ENCODE data around the gene PLCXD1.
"Not testable (repeated sequence)": the region's sequence is repeated elsewhere in the genome, so short reads cannot be mapped to it uniquely, and the experiment has no call there.

Gene PLCXD1

DNA sequence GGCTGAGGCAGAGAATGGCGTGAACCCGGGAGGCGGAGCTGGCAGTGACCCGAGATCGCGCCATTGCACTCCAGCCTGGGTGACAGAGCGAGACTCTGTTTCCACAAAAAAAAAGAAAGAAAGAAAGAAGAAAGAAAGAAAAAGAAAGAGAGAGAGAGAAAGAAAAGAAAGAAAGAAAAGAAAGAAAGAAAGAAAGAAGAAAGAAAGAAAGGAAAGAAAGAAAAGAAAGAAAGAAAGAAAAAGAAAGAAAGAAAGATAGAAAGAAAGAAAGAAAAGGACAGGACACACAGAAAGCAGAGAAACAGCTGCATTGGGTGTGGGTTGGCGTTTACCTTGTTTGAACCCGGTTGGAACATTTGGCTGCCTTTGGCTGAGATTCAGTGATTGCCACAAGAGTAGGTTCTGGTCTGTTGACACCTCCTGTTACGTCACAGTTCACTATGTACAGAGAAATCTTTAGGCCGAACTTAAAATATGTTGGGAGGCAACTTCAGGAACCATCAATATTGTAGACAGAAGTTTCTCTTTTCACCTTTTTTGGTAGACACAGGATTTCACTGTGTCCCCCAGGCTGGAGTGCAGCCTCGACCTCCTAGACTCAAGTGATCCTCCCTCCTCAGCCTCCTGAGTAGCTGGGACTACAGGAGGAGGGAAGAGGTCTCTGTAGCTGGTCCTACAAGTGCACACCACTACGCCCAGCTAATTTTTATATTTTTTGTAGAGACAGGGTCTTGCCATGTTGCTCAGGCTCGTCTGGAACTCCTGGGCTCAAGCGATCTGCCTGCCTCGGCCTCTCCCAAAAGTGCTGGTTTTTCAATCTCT lies 16.3 kb upstream of the PLCXD1 start:
- Histone ChIP-seq H3K27ac (ENCODE audit: low read depth, low read length, severe bottlenecking) (no peak overlapping the region), H3K36me3 (ENCODE audit: control insufficient read depth, insufficient read depth, low read length) (no peaks in the 10 kb centered on the region), H3K9me3 (ENCODE audit: control insufficient read depth, low read length) (no peaks in the 10 kb centered on the region), H3K4me1 (ENCODE audit: control insufficient read depth, insufficient read depth, low read length, poor library complexity, severe bottlenecking) (peaks cover 18% of the 10 kb centered on the region), H3K4me3 (ENCODE audit: extremely low read depth, insufficient read depth, low read length, poor library complexity, severe bottlenecking) (no peak overlapping the region)
- 89 to 90% methylated on average over 14 of the region's 16 CpGs for WGBS, 2 experiments (ENCODE audit: insufficient coverage in 2 of 2)

DNA sequence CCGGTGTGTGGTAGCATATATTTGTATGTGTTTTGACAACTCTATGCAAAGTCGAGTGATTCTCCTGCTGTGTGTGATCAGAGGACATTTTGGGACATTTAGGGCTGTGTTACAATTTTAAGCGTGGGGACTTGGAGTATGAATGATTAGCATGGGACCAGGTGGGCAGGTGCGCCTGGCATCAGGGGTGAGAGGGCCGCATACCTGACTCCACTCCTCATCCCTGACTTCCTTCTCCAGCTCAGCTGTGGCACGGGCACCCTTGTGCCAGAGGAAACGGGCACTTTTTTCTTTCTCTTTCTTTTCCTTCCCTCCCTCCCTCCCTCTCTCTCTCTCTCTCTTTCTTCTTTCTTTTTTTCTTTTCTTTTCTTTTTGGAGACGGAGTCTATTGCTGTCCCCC lies 15.7 kb upstream of the PLCXD1 start:
- no peak overlapping the region for H3K27ac ChIP-seq (ENCODE audit: low read depth, low read length, severe bottlenecking)
- H3K4me1 ChIP-seq (ENCODE audit: control insufficient read depth, insufficient read depth, low read length, poor library complexity, severe bottlenecking) = peaks cover 18% of the 10 kb centered on the region
- H3K36me3 ChIP-seq (ENCODE audit: control insufficient read depth, insufficient read depth, low read length) = no peaks in the 10 kb centered on the region
- H3K4me3 ChIP-seq (ENCODE audit: extremely low read depth, insufficient read depth, low read length, poor library complexity, severe bottlenecking) = no peak overlapping the region
- H3K9me3 ChIP-seq (ENCODE audit: control insufficient read depth, low read length) = no peaks in the 10 kb centered on the region
- WGBS, 2 experiments (ENCODE audit: insufficient coverage in 2 of 2) = 97 to 100% methylated on average over 4 to 7 of the region's 8 CpGs

DNA sequence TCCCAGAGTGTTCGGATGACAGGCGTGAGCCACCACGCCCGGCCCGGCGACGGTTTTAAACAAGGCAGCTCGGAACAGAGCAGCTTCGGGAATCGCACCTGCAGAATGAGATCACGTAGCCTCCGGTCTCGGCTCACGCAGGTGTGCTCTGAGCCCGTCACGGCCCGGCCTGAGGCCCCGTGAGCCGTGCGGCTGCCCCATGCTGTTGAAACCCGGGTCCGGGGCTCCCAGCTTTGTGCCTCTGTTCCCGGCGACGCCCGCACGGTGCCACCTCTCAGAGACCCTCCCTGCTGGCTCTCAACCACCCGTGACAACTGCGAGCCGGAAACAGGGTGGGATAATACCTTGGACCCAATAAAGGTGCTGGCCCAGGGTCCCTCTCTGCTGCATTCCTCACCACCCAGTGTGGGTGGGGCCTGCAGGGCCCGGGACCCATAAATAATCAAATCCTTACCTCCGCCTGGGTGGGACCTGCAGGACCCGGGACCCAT lies 13.4 kb upstream of the PLCXD1 start:
- Histone ChIP-seq H3K9me3 (ENCODE audit: control insufficient read depth, low read length) (no peaks in the 10 kb centered on the region), H3K4me1 (ENCODE audit: control insufficient read depth, insufficient read depth, low read length, poor library complexity, severe bottlenecking) (no peaks in the 10 kb centered on the region), H3K36me3 (ENCODE audit: control insufficient read depth, insufficient read depth, low read length) (no peaks in the 10 kb centered on the region), H3K27ac (ENCODE audit: low read depth, low read length, severe bottlenecking) (no peak overlapping the region), H3K4me3 (ENCODE audit: extremely low read depth, insufficient read depth, low read length, poor library complexity, severe bottlenecking) (no peak overlapping the region)
- 92 to 93% methylated on average over 26 to 30 of the region's 33 CpGs for WGBS, 2 experiments (ENCODE audit: insufficient coverage in 2 of 2)

DNA sequence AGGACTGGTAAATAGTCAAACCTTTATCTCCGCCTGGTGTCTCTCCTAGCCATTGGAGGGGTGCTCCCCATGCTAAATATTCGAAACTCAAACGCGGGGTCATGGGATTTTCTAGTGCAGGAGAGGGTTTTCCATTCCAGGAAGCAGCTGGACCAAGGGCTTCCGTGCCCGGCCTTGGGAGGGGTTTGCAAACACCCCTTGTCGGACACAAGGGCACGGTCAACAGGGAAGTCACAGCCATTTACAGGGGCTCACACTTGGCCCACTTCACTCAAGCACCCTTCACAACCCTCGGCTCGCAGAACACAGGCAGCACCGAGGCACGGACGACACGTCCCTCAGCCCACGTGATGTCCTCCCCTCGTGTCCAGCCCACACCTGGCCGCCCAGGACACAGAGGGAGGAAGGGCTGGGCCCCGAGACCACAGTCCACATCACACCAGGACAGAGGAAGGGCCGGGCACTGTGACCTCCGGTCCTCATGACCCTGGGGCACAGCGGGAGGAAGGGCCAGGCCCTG lies 10.3 kb upstream of the PLCXD1 start:
- WGBS, 2 experiments (ENCODE audit: insufficient coverage in 2 of 2) = 96 to 97% methylated on average over 17 to 18 of the region's 21 CpGs
- Histone ChIP-seq H3K9me3 (ENCODE audit: control insufficient read depth, low read length) (no peaks in the 10 kb centered on the region), H3K4me1 (ENCODE audit: control insufficient read depth, insufficient read depth, low read length, poor library complexity, severe bottlenecking) (no peaks in the 10 kb centered on the region), H3K27ac (ENCODE audit: low read depth, low read length, severe bottlenecking) (no peak overlapping the region), H3K4me3 (ENCODE audit: extremely low read depth, insufficient read depth, low read length, poor library complexity, severe bottlenecking) (no peak overlapping the region), H3K36me3 (ENCODE audit: control insufficient read depth, insufficient read depth, low read length) (no peaks in the 10 kb centered on the region)

DNA sequence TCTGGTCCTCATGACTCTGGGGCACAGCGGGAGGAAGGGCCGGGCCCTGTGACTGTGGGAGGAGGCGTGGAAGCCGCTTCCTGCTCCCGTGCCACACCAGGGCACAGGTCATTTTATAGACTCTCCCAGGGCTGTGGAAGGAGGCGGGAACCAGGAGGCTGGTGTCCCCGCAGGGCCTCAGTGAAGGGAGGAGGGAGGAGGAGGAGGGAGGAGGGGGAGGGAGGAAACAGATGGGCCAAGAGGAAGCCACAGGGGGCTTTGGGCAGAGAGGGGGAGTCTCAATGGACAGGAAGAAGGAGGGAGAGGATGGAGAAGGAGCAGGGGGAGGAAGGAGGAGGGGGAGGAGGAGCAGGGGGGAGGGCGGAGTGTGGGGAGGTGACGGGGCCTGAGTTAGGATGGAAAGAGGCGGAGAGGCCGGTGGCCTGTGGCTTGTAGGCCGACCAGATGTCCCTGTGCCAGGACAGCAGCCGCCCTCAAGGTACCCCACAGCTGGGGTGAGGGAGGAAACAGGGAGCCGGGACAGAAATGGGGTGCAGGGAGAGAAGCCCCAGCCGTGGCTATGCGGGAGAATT lies 6.2 kb upstream of the PLCXD1 start:
- Histone ChIP-seq H3K4me1 (ENCODE audit: control insufficient read depth, insufficient read depth, low read length, poor library complexity, severe bottlenecking) (no peaks in the 10 kb centered on the region), H3K27ac (ENCODE audit: low read depth, low read length, severe bottlenecking) (no peak overlapping the region), H3K36me3 (ENCODE audit: control insufficient read depth, insufficient read depth, low read length) (no peaks in the 10 kb centered on the region), H3K9me3 (ENCODE audit: control insufficient read depth, low read length) (no peaks in the 10 kb centered on the region), H3K4me3 (ENCODE audit: extremely low read depth, insufficient read depth, low read length, poor library complexity, severe bottlenecking) (peak overlapping the region; percentile 54)
- 62 to 71% methylated on average over 11 to 15 of the region's 16 CpGs for whole genome bisulfite sequencing, 2 experiments (ENCODE audit: insufficient coverage in 2 of 2)

DNA sequence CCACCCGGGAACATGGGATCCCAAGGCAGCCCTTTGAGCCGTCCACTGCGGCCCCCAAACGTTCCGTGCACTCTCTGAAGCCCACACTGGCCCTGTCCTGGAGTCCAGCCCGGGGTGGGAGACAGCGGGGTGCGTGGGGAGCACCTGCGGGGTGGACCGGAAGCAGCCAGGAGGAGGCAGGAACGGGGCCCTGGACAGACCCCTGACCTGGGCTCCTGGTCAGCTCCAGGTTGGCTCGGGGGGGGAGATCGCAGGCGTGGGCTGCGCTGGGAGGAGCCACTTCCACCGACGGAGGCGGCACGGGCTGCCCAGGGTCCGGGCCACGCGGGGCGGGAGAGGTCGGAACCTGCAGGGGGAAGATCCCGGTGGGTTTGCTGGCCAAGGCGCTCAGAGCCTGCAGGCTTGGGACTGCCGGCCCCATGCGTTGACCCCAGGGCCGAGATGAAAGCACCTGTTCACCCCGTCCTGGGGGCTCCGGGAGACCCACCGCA lies 5.7 kb upstream of the PLCXD1 start:
- peak overlapping the region; percentile 54 for H3K4me3 ChIP-seq (ENCODE audit: extremely low read depth, insufficient read depth, low read length, poor library complexity, severe bottlenecking)
- WGBS, 2 experiments (ENCODE audit: insufficient coverage in 2 of 2) = 37 to 39% methylated on average over 31 to 32 of the region's 32 CpGs

DNA sequence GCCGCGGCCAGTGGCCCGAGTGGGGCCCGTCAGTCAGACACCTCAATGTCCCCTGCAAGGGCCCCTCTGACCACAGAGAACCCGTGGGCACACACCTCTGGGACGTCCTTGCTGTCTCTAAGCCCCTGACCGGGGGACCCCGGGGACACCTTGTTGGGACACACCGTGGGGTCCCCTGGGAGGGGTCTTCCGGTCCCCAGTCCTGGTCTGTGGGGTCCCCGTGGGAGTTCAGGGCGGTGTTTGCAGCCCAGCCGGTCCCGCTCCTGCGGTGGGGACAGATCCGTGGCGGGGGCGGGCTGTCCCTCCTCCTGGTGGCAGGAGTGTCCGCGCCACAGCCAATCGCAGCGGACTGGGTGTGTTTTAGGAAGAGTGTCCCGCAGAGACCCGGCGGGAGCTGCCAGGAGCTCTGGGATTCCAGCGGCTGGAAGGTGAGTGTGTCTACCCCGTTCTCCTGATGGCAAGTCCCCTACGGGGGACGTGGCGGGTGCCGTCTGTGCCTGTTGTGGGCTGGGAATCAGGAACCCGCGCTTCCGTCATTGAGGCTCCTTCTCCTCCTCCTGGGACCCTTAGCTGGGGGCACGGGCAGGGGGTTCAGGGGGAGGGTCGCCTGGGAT lies 5.1 kb upstream of the PLCXD1 start:
- no peaks in the 10 kb centered on the region for H3K36me3 ChIP-seq (ENCODE audit: control insufficient read depth, insufficient read depth, low read length)
- peak overlapping the region; percentile 54 for H3K4me3 ChIP-seq (ENCODE audit: extremely low read depth, insufficient read depth, low read length, poor library complexity, severe bottlenecking)
- H3K27ac ChIP-seq (ENCODE audit: low read depth, low read length, severe bottlenecking) = no peak overlapping the region
- 1 to 5% methylated on average over 26 to 30 of the region's 36 CpGs for WGBS, 2 experiments (ENCODE audit: insufficient coverage in 2 of 2)
- no peaks in the 10 kb centered on the region for H3K9me3 ChIP-seq (ENCODE audit: control insufficient read depth, low read length)
- no peaks in the 10 kb centered on the region for H3K4me1 ChIP-seq (ENCODE audit: control insufficient read depth, insufficient read depth, low read length, poor library complexity, severe bottlenecking)

More for the DNA sequence above, 5.7 kb upstream of the PLCXD1 start:
- Histone ChIP-seq H3K4me1 (ENCODE audit: control insufficient read depth, insufficient read depth, low read length, poor library complexity, severe bottlenecking) (no peaks in the 10 kb centered on the region), H3K9me3 (ENCODE audit: control insufficient read depth, low read length) (no peaks in the 10 kb centered on the region), H3K27ac (ENCODE audit: low read depth, low read length, severe bottlenecking) (no peak overlapping the region), H3K36me3 (ENCODE audit: control insufficient read depth, insufficient read depth, low read length) (no peaks in the 10 kb centered on the region)

DNA sequence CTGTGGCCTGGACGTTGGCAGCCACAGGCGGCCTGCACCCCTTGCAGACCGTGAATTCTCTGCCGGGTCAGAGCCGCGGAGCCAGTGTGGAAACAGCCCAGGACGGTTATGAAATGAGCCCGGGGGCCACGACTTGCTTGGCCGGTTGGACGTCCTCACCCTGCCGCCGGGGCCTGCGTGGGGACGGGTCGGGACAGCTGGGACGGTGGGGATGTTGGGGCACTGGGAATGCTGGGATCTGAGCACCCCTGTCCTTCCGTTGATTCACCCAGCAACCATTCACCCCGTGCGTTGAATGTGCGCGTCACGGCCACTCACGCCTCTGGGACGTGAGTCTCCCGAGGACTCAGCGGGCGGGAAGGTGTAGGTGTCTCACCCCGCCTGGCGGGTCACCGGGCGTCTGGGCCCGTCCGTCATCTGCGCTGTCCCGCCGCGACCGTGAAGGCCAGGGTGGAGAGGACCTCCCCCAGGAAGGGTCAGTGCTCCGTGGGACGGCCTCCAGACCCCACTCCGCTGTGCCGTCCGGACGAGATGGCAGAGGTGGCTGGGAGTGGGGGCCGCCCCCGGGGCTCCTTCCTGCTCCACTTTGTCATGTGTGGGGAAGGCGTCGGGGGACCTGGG lies 4.5 kb upstream of the PLCXD1 start:
- Histone ChIP-seq H3K36me3 (ENCODE audit: control insufficient read depth, insufficient read depth, low read length) (no peaks in the 10 kb centered on the region), H3K4me3 (ENCODE audit: extremely low read depth, insufficient read depth, low read length, poor library complexity, severe bottlenecking) (peak overlapping the region; percentile 54), H3K27ac (ENCODE audit: low read depth, low read length, severe bottlenecking) (no peak overlapping the region), H3K9me3 (ENCODE audit: control insufficient read depth, low read length) (no peaks in the 10 kb centered on the region), H3K4me1 (ENCODE audit: control insufficient read depth, insufficient read depth, low read length, poor library complexity, severe bottlenecking) (no peaks in the 10 kb centered on the region)
- WGBS, 2 experiments (ENCODE audit: insufficient coverage in 2 of 2) = 6 to 7% methylated on average over 34 to 48 of the region's 49 CpGs

DNA sequence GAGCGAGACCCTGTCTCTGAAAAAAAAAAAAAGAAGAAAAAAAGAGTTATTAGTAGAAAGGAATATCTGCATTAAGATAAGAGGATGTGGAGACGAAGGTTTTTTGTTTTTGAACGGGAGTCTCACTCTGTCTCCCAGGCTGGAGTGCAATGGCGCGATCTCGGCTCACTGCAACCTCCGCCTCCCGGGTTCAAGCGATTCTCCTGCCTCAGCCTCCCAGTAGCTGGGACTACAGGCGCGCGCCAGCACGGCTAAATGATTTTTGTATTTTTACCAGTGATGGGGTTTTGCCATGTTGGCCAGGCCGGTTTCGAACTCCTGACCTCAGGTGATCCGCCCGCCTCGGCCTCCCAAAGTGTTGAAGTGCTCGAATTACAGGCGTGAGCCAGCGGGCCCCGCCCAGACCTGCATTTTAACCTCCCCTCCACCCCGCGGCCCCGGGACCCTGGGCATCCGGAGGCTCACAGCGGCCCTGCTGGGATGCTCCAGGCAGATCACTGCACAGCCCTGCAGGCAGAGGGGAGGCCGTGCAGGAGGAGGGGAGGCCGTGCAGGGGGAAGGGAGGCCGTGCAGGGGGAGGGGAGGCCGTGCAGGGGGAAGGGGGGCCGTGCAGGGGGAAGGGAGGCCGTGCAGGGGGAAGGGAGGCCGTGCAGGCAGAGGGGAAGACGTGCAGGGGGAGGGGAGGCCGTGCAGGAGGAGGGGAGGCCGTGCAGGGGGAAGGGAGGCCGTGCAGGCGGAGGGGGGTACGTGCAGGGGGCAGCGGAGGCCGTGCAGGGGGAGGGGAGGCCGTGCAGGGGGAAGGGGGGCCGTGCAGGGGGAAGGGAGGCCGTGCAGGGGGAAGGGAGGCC lies 1.2 kb upstream of the PLCXD1 start:
- Histone ChIP-seq H3K36me3 (ENCODE audit: control insufficient read depth, insufficient read depth, low read length) (peaks cover 14% of the 10 kb centered on the region), H3K4me3 (ENCODE audit: extremely low read depth, insufficient read depth, low read length, poor library complexity, severe bottlenecking) (peak overlapping the region; percentile 8), H3K27ac (ENCODE audit: low read depth, low read length, severe bottlenecking) (peak overlapping the region; percentile 16)
- WGBS, 2 experiments (ENCODE audit: insufficient coverage in 2 of 2) = 74 to 81% methylated on average over 20 to 21 of the region's 45 CpGs
- not testable (repeated sequence) for H3K9me3 ChIP-seq (ENCODE audit: control insufficient read depth, low read length); H3K4me1 ChIP-seq (ENCODE audit: control insufficient read depth, insufficient read depth, low read length, poor library complexity, severe bottlenecking)

DNA sequence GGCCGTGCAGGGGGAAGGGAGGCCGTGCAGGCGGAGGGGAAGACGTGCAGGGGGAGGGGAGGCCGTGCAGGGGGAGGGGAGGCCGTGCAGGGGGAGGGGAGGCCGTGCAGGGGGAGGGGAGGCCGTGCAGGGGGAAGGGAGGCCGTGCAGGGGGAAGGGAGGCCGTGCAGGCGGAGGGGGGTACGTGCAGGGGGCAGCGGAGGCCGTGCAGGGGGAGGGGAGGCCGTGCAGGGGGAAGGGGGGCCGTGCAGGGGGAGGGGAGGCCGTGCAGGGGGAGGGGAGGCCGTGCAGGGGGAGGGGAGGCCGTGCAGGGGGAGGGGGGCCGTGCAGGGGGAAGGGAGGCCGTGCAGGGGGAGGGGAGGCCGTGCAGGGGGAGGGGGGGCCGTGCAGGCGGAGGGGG lies 459 bp upstream of the PLCXD1 start:
- WGBS, 2 experiments (ENCODE audit: insufficient coverage in 2 of 2) = no CpG with 5 or more reads among the region's 24 CpGs
- not testable (repeated sequence) for H3K9me3 ChIP-seq (ENCODE audit: control insufficient read depth, low read length); H3K4me3 ChIP-seq (ENCODE audit: extremely low read depth, insufficient read depth, low read length, poor library complexity, severe bottlenecking); H3K4me1 ChIP-seq (ENCODE audit: control insufficient read depth, insufficient read depth, low read length, poor library complexity, severe bottlenecking); H3K27ac ChIP-seq (ENCODE audit: low read depth, low read length, severe bottlenecking)
- peaks cover 21% of the 10 kb centered on the region for H3K36me3 ChIP-seq (ENCODE audit: control insufficient read depth, insufficient read depth, low read length)
